GM18868 (cell line): ENCODE measurements around the gene AKT2.
"Not testable (repeated sequence)": the region's sequence is repeated elsewhere in the genome, so short reads cannot be mapped to it uniquely, and the experiment has no call there.

ENCODE experiments used
- ATAC-seq: cut with Tn5 transposase; IDR thresholded peaks from one replicate; pipeline ENCODE4 v1.9.1; 2021; ENCODE audit warnings: mild to moderate bottlenecking, moderate library complexity; ENCODE audit not compliant: unreplicated experiment

Gene AKT2

DNA sequence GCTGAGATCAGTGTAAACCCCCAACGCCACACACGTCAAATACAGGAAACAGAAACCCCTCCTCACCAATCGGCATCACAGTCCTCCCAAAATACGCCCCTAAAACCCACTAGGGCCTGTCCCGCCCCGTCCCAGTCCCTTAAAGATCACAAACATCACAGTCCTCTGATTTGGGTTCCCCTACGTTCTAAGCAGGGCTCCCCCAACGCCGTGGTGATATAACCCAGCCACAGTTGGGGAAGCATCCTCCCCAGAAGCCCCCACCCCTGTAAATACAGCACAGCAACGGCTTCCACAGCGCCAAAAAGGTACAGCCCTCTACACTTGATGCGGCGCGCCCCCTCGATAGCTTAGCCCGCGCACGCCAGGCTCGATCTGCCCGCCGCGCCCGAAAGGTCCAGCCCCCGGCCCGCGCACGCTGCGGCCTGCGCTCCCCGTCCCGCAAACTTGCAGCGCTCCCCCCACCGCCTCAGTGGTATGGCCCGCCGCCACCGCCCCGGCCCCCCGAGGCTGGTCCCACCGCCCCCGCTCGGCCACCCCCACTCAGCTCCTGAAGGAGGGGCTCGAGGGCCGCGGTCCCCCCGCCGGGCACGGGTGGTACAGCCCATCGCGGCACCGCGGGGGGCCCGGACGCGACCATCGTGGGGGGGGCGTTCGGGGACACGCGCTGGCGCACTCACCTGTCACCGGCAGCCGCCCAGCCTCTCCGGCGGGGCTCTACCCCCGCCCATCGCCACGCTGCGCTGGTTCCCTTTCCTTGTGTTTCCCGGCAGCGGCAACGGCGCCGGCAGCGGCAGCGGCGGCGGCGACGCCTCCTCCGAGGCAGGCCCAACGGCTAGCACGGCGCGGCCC, at the start of gene AKT2:
Gene AKT2, minus strand, starts transcription at position 845 of the 852 bp plus-strand sequence. CDS start 20,078 bp downstream, outside the sequence.
- peak; percentile 33 for ATAC-seq

DNA sequence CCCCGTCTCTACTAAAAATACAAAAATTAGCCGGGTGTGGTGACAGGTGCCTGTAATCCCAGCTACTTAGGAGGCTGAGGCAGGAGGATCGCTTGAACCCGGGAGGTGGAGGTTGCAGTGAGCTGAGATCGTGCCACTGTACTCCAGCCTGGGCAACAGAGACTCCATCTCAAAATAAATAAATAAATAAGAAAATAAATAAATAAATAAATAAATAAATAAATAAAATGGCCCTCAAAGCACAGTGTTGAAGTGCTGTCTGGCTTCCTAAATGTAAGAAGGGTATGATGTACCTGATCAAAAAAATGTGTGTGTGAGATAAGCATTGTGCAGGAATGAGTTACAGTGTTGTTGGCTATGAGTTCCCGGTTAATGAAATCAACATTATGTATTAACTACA, 47.9 kb upstream of the AKT2 start:
- not testable (repeated sequence) for ATAC-seq

DNA sequence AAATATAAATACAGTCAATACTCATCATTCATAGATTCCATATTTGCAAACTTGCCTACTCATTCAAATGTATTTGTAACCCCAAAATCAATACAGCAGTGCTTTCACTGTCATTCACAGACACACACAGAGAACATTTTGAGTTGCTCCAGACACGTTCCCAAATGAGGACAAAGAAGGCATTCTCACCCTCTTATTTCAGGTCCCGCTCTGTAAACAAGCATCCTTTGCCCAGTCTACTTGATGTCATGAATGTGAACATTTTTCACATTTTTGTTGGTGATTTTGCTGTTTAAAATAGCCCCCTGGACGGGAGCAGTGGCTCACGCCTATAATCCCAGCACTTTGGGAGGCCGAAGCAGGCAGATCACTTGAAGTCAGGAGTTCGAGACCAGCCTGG, 47.5 kb upstream of the AKT2 start:
- no peak for ATAC-seq

DNA sequence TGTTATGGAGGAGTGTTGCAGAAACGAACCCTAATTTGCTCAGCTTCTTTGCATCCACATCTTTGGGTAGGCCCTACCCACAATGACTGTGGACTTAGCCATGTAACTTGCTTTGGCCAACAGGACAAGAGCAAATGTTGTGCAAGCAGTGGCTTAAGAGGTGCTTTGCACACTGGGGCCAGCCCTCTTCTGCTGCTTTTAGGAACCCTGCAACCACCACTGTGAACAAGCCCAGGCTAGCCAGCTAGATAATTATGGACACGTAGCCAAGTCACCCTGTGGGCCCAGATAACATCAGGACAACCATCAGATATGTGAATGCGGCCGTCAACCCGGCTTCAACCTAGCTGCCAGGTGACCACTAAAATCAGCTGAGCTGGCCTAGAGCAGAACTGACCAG, 45.9 kb upstream of the AKT2 start:
- ATAC-seq, result no peak

DNA sequence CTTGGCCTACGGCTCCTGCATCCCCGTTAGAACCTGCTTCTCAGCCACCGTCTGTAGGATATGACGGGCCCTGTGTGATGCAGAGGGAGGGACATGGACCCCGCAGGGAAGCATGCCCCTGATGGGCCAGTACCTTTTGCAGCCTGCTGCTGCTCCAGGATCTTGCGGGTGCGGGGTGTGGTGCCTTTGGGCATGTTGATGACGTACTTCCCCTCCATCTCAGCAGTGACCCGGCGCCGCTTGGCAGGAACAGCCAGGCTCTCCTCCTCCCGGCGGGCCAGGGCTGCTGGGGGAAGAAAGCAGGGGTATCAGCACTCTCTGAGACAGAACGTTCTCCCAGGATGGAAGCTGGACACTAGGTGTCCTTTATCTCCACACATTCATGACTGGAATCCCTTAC, 41.1 kb upstream of the AKT2 start:
- ATAC-seq, result no peak

DNA sequence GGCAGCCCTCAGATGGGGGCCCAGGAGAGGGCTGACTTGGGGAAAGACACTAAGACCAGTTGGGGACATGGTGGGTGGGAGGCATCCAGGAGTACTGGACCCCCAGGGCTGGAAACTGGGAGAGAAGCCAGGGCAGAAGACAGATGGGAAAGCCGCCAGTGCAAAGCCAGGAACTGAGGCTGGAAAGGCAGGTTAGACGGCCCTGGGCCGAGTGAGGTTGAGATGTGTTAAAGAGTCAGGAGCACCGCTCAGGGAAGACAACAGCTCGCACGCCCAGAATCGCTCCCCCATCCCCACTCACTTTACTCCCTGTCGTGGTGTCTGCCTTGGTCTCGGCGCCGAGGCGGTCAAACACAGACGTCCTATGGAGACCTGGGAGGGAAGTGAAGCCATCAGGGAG, 38.6 kb upstream of the AKT2 start:
- ATAC-seq, result no peak

DNA sequence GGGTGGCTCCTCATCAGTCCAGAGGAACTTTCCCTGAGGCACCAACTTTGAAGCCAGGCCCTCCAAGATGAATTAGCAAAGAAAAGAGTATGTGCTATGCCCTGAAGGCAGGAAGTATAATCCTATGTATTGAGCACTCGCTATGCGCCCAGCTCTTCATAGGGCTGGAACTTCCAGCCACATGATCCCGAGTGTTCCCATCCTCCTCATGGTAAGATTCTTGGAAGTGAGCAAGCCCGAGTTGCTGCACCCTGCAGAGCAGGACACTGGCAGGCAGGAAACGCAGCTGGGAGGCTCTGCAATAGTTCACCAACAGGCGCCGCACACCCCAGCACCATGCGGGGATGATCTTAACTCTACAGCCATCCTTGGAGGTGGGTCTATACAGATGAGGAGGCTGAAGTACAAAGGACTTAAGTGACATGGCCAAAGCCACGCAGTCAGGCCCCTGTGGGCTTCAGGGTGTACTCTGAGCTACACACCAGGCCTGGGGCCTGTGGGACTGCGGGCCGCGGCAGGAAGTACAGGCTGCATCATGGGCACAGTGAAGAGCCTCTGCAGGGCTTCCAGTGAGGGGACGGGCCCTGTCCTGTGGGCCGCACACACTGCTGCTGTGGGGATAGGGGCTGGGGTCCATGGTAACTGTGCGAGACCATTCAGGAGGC, 37.9 kb upstream of the AKT2 start:
- no peak for ATAC-seq

DNA sequence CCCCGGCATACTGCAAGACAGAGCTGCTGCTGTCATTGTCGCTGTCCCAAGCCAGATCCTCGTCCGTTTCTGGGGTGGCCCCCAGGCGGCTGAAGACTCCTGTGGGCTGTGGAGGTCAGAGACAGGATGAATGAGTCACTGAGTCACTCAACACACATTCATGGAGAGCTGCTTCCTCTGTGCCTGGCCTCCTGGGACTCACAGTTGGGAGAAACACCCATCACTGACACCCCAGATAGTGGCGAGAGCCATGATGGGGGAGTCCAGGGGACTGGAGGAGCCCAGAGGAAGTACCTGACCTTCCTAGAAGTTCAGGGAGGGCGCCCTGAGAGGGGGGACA, 37.1 kb upstream of the AKT2 start:
- no peak for ATAC-seq

DNA sequence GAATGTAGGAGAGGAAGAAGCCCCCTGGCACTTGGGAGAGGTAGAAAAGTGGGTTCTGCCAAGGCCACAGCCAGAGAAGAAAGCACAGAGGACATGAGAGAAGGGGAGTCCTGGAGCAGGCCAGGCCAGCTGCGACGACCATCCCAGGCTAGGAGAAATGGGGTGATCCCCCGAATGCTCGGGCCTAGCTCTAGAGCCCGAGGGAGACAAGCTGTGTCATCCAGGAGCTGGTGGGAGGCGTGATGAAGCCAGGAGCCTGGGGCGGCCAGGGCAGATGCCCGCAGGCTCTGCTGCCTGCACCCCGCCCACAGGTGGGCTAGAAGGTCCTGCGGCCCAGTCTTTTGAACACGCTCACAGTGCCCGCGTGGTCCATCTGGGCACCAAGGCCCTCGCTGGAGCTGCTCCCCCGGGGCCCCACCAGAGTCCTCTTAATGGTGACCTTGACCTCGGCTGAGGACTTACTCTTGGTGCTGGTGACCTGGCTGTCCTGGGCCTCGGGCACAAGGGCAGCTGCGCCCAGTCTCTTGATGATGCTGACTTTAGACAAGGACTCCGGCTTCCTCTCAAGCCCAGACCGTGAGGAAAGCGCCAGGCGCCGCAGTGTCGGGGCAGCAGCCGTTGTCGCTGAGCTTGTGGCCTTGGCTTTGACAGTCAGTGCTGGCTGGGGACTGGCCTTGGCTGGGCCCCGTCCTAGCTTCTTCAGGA, 36.6 kb upstream of the AKT2 start:
- no peak for ATAC-seq

DNA sequence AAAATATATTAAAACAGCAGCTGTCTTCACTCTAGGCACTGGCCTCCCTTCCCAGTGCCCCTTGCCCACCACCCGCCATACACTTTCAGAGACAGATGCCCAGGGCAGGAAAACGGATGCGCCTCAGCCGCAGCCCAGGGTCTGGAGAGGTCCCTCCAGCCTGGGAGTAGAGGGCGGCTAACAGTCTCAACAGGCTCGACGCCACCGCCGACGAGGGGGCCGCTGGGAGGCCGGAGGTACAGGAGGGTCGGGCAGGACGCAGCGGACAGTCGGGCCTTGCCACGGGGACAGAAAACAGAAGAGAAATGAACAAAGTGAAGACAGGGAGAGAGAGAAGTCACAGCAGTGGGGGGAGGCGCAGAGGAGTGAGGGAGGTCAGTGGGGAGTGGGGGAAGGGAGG, 35.9 kb upstream of the AKT2 start:
- ATAC-seq, result no peak

DNA sequence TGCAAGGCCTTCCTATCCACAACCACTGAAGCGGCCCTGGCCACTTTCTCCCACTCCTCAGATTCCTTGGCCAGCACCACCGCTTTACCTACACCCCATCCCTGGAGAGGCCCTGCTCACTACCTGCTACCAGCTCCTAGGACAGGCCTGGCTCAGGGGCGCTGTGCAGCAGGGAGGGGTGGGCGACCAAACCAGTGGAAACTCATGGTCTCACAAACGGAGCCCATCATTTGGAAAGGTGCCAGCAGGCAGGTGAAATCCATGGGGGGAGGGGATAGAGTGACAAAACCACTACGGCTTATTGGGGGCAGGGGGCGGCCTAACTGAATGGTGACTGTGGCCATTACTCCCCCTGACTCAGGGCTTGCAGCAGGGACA, 35.4 kb upstream of the AKT2 start:
- no peak for ATAC-seq

DNA sequence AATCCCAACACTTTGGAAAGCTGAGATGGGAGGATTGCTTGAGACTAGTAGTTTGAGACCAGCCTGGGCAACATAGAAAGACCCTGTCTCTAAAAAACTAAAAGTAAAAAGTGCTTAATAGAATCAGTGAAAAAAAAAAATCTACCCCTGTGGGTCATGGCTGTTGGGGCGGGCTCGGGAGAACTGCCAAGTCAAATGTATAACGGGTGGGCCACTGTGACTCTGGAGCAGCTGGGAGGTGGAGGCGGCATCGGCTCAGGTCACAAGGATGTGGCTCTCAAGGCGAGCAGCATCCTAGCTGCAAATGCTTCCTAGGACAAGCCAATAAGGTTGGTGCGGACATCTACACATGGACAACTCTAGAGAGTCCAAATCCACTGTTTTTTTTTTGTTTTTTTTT, 32.2 kb upstream of the AKT2 start:
- no peak for ATAC-seq

DNA sequence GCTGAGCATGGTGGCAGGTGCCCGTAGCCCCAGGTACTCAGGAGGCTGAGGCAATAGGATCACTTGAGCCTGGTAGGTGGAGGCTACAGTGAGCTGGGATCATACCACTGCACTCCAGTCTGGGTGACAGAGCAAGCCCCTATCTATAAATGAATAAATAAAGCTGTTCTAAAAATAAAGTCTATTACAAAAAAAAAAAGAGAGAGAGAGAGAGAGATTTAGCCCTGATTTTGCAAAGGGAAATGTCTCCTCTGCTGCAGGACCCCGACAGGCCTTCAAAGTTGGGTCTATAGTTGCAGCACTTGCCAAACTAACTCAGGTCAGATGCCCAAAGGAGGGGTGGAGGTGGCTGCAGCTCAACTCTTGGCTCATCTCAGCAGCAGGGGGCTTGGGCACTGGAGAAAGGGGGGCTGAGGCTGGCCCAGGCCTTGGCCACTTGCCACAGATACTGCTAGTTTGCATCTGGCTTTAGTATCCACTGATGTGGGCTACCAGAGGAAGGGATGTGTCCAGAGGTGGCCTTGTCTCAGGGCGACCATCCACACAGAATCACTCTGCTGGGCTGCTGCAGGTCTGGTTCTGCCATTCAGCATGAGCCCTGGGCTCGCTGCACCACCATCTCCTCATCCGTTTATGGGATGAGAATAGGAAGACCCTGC, 30.8 kb upstream of the AKT2 start:
- no peak for ATAC-seq

DNA sequence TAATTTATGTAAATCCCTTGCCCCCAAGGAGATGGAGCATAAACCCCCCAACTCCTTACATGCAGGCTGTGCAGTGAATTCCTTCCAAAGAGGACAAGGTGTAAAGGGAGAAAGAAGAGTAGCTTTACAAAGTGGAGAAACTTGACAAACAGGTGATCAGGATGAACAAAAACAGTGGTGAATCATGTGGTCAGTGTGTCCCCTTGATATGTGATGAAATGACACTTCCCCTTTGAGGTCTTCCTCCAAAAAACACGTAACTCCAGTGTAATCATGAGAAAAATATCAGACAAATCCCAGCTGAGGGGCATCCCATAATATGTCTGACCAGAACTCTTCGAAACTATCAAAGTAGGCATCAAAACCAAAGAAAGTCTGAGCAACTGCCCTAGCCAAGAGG, 29.5 kb upstream of the AKT2 start:
- no peak for ATAC-seq

DNA sequence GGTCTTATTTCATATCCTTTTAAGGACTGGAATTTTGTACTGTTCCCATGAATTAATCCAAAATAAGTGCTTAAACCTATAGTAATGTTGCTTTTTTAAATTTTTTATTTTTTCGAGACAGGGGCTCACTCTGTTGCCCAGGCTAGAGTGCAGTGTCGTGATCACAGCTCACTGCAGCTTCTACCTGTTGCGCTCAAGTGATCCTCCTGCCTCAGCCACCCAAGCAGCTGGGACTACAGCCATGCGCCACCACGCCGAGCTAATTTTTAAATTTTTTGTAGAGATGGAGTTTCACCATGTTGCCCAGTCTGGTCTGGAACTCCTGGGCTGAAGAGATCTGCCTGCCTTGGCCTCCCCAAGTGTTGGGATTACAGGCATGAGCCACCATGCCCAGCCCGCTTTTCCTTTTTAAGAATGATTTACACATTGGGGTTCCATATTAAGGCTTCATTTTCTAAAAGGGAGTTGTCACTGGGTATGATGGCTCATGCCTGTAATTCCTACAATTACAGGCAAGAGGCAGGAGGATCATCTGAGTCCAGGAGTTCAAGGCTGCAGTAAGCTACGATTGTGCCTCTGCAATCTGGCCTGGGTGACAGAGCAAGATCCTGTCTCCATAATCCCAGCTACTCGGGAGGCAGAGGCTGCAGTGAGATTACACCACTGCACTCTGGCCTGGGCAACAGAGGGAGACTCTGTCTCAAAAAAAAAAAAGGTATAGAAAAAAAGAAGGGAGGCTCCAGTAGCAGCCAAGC, 28.3 kb upstream of the AKT2 start:
- ATAC-seq, result no peak

DNA sequence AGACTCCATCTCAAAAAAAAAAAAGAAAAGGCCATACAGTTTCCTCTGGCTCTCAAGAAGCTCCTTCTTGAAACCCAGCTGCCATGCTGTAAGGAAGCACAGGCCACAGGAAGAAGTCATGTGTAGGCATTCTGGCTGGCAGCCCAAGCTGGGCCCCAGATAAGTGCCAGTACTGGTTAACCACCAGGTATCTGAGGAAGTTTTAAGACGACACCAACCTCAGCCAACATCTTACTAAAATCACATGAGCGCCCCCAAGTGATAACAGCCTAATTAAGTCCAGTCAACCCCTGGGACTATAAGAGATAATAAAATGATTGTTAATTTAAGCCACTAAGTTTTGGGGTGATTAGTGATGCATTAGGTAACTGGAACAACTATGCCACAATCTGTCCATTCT, 27.4 kb upstream of the AKT2 start:
- ATAC-seq, result no peak

DNA sequence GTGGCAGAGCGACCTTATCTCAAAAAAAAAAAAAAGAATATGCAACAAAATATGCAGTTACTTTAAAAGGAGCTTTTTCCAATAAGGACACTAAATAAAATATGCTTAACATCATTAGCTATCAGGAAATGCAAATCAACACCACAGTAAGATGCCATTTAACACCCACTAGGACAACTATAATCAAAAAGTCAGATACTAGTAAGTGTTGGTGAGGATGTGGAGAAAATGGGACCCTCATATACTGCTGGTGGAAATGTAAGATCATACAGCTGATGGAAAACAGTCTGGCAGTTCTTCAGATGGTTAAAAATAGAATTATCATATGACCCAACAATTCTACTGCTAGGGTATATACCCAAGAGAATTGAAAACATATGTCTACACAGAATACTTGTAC, 24.5 kb upstream of the AKT2 start:
- no peak for ATAC-seq

DNA sequence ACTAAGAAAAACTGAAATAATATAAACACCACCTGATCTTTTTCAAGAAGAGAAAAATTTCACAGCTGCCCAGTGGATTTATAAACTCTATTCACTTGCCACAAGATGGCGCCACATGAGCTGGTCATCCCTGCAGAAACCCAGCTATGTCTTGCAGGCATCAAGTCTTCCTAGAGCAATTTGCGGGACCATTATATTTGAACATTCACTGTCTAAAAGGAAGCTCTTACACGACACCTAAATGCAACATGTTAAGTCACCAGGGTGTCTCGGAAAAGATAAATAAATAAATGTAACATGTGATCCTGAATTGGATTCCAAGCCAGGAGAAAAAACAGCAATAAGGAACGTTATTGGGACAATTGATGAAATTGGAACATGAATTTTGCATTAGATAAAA, 20.3 kb upstream of the AKT2 start:
- ATAC-seq, result no peak

DNA sequence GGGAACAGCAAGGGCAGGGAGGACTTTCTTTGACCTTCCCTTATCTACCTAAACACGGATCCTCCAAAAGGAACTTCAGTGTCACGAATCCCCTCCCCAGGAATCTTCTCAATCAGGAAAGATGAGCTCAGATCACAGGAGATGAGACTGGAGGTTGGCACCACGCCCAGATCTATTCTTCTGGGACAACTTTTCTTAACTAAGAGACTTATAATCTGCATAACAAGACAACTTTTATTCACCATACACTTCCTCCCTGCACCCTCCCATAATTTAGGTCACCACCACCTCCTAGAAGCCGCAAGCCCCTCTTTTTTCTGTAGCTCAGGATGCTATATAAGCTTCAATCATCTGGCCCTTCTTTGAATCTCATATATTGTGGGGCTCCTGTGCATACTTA, 19.2 kb upstream of the AKT2 start:
- ATAC-seq, result no peak

DNA sequence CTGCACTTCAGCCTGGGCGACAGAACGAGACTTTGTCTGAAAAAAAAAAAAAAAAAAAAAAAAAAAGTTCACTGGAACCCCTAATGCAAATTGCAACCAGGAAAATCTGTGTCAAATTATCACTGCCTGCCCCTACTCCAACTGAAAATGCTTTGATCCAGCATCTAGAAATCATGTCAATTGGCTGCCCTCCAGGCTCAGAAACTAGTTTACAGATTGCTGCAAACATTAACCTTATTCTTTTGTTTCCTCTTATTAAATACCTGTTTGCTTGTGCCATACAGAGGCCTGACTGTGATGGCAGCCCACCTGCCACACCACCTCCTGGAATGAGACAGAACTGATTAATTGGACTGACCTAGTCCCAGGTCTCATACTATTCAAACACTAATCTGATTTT, 18.6 kb upstream of the AKT2 start:
- ATAC-seq, result no peak
